KMS-11 (cell line): Measurements from ENCODE around the gene IFNE.

ENCODE experiments used
- H2AFZ ChIP-seq: fragments of 200-600 bp; sonication (generic); 2 replicates; pipeline ENCODE4 v1.6.1; 2016; ENCODE audit warnings: antibody characterized with exemption, mixed run types, low read depth
- H3K27ac ChIP-seq: fragments of 200-600 bp; sonication (generic); 2 replicates; pipeline ENCODE4 v1.6.1; 2016; ENCODE audit warnings: mild to moderate bottlenecking, mixed run types
- H3K27me3 ChIP-seq: fragments of 200-600 bp; sonication (generic); 2 replicates; pipeline ENCODE4 v1.6.1; 2017; ENCODE audit warnings: mild to moderate bottlenecking, low read depth, mixed run types, moderate library complexity; ENCODE audit not compliant: insufficient read depth
- H3K36me3 ChIP-seq: fragments of 200-600 bp; sonication (generic); 2 replicates; pipeline ENCODE4 v1.6.1; 2017; ENCODE audit warnings: mild to moderate bottlenecking, mixed run types; ENCODE audit not compliant: insufficient read depth
- H3K4me1 ChIP-seq: fragments of 200-600 bp; sonication (generic); 2 replicates; pipeline ENCODE4 v1.6.1; 2016; ENCODE audit warnings: mild to moderate bottlenecking, low read depth, mixed run types; ENCODE audit not compliant: poor library complexity, severe bottlenecking
- H3K4me2 ChIP-seq: fragments of 200-600 bp; sonication (generic); 2 replicates; pipeline ENCODE4 v1.7.0; 2016; ENCODE audit warnings: mild to moderate bottlenecking, mixed run types
- H3K4me3 ChIP-seq: fragments of 200-600 bp; sonication (generic); IDR thresholded peaks from 2 replicates; pipeline ENCODE4 v1.6.1; 2017; ENCODE audit warnings: low read depth, low read length, mixed read lengths; ENCODE audit not compliant: insufficient read depth
- H3K79me2 ChIP-seq: fragments of 200-600 bp; sonication (generic); 2 replicates; pipeline ENCODE4 v1.6.1; 2016; ENCODE audit warnings: low read depth, mixed run types; ENCODE audit not compliant: insufficient read depth
- H3K9ac ChIP-seq: fragments of 200-600 bp; sonication (generic); 2 replicates; pipeline ENCODE4 v1.6.1; 2016; ENCODE audit warnings: mild to moderate bottlenecking, mixed run types
- H4K20me1 ChIP-seq: fragments of 200-600 bp; sonication (generic); 2 replicates; pipeline ENCODE4 v1.6.1; 2016; ENCODE audit warnings: mild to moderate bottlenecking, mixed run types; ENCODE audit not compliant: insufficient read depth
- CTCF ChIP-seq: fragments of 200-600 bp; sonication (generic); conservative IDR thresholded peaks from 2 replicates; pipeline ENCODE4 v1.6.1; 2017; ENCODE audit warnings: low read depth, mild to moderate bottlenecking, antibody characterized with exemption, low read length, moderate library complexity, mixed read lengths

IFNE gene

GRCh38 chr9:21520501-21521228 lies 38.6 kb upstream of the IFNE start:
- H2AFZ ChIP-seq: no peak overlapping the region
- H3K36me3 ChIP-seq: no peaks in the 10 kb centered on the region
- H3K4me3 ChIP-seq: no peak overlapping the region
- no peaks in the 10 kb centered on the region for H3K27me3 ChIP-seq
- H3K79me2 ChIP-seq: no peaks in the 10 kb centered on the region
- no peak overlapping the region for H3K9ac ChIP-seq
- H3K4me2 ChIP-seq: no peak overlapping the region
- no peak overlapping the region for H3K27ac ChIP-seq
- no peaks in the 10 kb centered on the region for H4K20me1 ChIP-seq
- H3K4me1 ChIP-seq: no peaks in the 10 kb centered on the region
- no peak for TF ChIP-seq CTCF

- Histone ChIP-seq H3K9ac (no peak overlapping the region), H3K4me2 (no peak overlapping the region), H4K20me1 (no peaks in the 10 kb centered on the region), H3K4me1 (no peaks in the 10 kb centered on the region), H3K27me3 (no peaks in the 10 kb centered on the region), H3K36me3 (no peaks in the 10 kb centered on the region), H3K27ac (no peak overlapping the region), H3K4me3 (no peak overlapping the region), H2AFZ (no peak overlapping the region), H3K79me2 (no peaks in the 10 kb centered on the region)
- no peak for TF ChIP-seq CTCF
Measured at GRCh38 chr9:21519855-21520434, 37.8 kb upstream of the IFNE start.

GRCh38 chr9:21516796-21517195 lies 34.7 kb upstream of the IFNE start:
- Histone ChIP-seq H3K36me3 (no peaks in the 10 kb centered on the region), H4K20me1 (no peaks in the 10 kb centered on the region), H2AFZ (no peak overlapping the region), H3K4me2 (no peak overlapping the region), H3K4me1 (no peaks in the 10 kb centered on the region), H3K79me2 (no peaks in the 10 kb centered on the region), H3K27me3 (no peaks in the 10 kb centered on the region), H3K4me3 (no peak overlapping the region), H3K27ac (no peak overlapping the region), H3K9ac (no peak overlapping the region)
- TF ChIP-seq CTCF: no peak

- TF ChIP-seq CTCF: no peak
- no peak overlapping the region for H2AFZ ChIP-seq
- H3K4me2 ChIP-seq: no peak overlapping the region
- H3K9ac ChIP-seq: no peak overlapping the region
- H3K36me3 ChIP-seq: no peaks in the 10 kb centered on the region
- H4K20me1 ChIP-seq: no peaks in the 10 kb centered on the region
- H3K27me3 ChIP-seq: no peaks in the 10 kb centered on the region
- H3K4me3 ChIP-seq: no peak overlapping the region
- no peaks in the 10 kb centered on the region for H3K4me1 ChIP-seq
- H3K27ac ChIP-seq: no peak overlapping the region
- H3K79me2 ChIP-seq: no peaks in the 10 kb centered on the region
Measured at GRCh38 chr9:21513431-21513830, 31.3 kb upstream of the IFNE start.
